ENCODE data around the gene DCTN1.

- TF ChIP-seq, protein P1, sequence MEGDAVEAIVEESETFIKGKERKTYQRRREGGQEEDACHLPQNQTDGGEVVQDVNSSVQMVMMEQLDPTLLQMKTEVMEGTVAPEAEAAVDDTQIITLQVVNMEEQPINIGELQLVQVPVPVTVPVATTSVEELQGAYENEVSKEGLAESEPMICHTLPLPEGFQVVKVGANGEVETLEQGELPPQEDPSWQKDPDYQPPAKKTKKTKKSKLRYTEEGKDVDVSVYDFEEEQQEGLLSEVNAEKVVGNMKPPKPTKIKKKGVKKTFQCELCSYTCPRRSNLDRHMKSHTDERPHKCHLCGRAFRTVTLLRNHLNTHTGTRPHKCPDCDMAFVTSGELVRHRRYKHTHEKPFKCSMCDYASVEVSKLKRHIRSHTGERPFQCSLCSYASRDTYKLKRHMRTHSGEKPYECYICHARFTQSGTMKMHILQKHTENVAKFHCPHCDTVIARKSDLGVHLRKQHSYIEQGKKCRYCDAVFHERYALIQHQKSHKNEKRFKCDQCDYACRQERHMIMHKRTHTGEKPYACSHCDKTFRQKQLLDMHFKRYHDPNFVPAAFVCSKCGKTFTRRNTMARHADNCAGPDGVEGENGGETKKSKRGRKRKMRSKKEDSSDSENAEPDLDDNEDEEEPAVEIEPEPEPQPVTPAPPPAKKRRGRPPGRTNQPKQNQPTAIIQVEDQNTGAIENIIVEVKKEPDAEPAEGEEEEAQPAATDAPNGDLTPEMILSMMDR (conservative IDR thresholded peaks at IDR 0.05; ENCODE audit: low read depth, low read length), result no peak
- no peak for TF ChIP-seq EZH2 (IDR thresholded peaks at IDR 0.05; ENCODE audit: low read length, unreplicated experiment)
- no peak for TF ChIP-seq EZH2phosphoT487 (IDR thresholded peaks at IDR 0.05; ENCODE audit: borderline replicate concordance, low read length)
Observed at GRCh38 chr2:74321737-74322136, 58.4 kb downstream of the DCTN1 start.

Measured in PC-3 (cell line).